ENCODE measurements around the gene GTPBP2.
A peak's percentile ranks its signal among the peaks of the same experiment; 100 is the strongest.

Gene GTPBP2

GRCh38 chr6:43628393-43629103 lies 516 bp downstream of the GTPBP2 start:
- DNase-seq (ENCODE audit: insufficient read length) (peak; percentile 53), FAIRE-seq (no peak)
- no peak for TF ChIP-seq TAF1 (IDR thresholded peaks at IDR 0.05; ENCODE audit: borderline replicate concordance, low read depth, low read length)
- 0 out of 2 replicates have a peak, but pooled peaks have one; percentile 4 for TF ChIP-seq POLR2A (IDR thresholded peaks at IDR 0.05; ENCODE audit: low read depth, low read length)

DNA sequence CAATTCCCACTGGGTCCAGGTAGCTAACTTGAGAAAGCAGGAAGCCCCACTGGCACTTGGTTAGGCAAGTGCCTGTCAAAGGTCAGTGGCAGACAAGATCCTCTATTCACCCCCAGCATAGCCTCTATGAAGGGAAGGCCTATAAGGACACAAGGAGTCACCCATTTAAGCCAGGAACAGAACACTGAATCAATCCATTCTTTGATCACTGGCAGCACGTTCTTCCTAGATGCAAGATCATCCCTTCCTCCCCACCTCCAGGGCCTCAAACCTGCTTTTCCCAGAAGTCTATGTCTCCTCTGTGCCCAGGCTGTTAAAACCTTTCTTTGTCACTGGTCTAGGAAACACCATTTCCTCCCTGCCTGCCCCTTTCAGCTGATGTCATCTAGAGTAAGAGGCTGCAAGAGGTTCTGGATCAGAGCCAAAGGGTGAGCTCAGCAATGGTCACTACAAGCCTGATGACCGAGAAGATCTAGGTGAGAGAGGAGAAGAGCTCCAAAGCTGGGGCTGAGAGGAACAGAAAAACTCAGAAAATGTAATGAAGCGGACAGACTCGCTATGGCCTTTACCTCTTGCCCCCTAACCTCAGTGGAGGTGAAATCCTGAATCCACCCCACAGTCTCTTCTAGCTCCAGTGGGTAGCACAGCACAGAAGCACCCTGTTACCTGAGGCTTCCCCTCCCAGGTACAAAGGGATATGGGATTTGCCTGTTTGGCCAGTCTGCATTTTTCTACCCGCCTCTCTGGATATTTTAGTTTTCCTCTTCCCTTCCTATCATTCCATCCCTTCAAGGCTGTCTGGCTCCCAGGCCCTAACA lies 1.8 kb downstream of the GTPBP2 start:
- DNase-seq (ENCODE audit: insufficient read length): no peak
- FAIRE-seq: no peak
- no peak; the same call in 1 of the 2 replicates for TF ChIP-seq POLR2A (IDR thresholded peaks at IDR 0.05; ENCODE audit: low read depth, low read length)
- TF ChIP-seq TAF1 (IDR thresholded peaks at IDR 0.05; ENCODE audit: borderline replicate concordance, low read depth, low read length): no peak
- TF ChIP-seq POLR2AphosphoS5 (IDR thresholded peaks at IDR 0.05; ENCODE audit: low read depth, low read length): no peak

GRCh38 chr6:43625393-43625992 lies 3.6 kb downstream of the GTPBP2 start:
- DNase-seq (ENCODE audit: insufficient read length) (no peak), FAIRE-seq (no peak)
- TF ChIP-seq POLR2AphosphoS5 (IDR thresholded peaks at IDR 0.05; ENCODE audit: low read depth, low read length): no peak
- no peak for TF ChIP-seq POLR2A (IDR thresholded peaks at IDR 0.05; ENCODE audit: low read depth, low read length)
- TF ChIP-seq TAF1 (IDR thresholded peaks at IDR 0.05; ENCODE audit: borderline replicate concordance, low read depth, low read length): no peak

DNA sequence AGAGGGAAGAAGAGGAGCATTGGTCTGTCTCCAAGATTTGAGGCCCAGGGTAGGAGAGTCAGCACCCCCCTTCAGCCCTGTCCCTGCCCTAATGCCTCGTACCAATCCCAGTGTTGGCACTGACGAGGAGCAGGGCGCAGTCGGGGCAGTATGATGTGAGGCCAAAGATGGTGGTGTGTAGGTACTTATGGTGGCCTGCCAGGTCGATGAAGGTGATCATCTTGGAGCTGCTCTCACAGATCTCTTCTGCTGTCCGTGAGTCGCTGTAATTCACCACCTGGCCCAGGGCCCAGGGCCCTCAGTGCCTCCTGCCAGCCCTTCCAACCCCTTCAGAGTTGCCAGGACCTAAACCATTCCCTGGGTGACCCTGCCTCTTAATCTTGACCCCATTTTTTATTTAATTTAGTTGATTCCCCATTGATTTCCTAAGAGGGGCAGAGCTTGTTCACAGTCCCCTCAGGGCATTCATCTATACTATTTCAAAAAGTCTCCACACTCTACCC lies 4.2 kb downstream of the GTPBP2 start:
- DNase-seq (ENCODE audit: insufficient read length): no peak
- FAIRE-seq: no peak
- TF ChIP-seq POLR2A (IDR thresholded peaks at IDR 0.05; ENCODE audit: low read depth, low read length) (no peak; the same call in 1 of the 2 replicates), TAF1 (IDR thresholded peaks at IDR 0.05; ENCODE audit: borderline replicate concordance, low read depth, low read length) (no peak), POLR2AphosphoS5 (IDR thresholded peaks at IDR 0.05; ENCODE audit: low read depth, low read length) (no peak)

GRCh38 chr6:43623880-43624785 lies 4.9 kb downstream of the GTPBP2 start:
- no peak for DNase-seq (ENCODE audit: insufficient read length)
- no peak for FAIRE-seq
- TF ChIP-seq POLR2AphosphoS5 (IDR thresholded peaks at IDR 0.05; ENCODE audit: low read depth, low read length): 0 out of 2 replicates have a peak, but pooled peaks have one; percentile 14
- no peak for TF ChIP-seq TAF1 (IDR thresholded peaks at IDR 0.05; ENCODE audit: borderline replicate concordance, low read depth, low read length)

- DNase-seq (ENCODE audit: insufficient read length): no peak
- TF ChIP-seq POLR2AphosphoS5 (IDR thresholded peaks at IDR 0.05; ENCODE audit: low read depth, low read length) (no peak), TAF1 (IDR thresholded peaks at IDR 0.05; ENCODE audit: borderline replicate concordance, low read depth, low read length) (no peak), POLR2A (IDR thresholded peaks at IDR 0.05; ENCODE audit: low read depth, low read length) (no peak)
- no peak for FAIRE-seq
Measured at GRCh38 chr6:43622541-43622940, 6.5 kb downstream of the GTPBP2 start.

DNA sequence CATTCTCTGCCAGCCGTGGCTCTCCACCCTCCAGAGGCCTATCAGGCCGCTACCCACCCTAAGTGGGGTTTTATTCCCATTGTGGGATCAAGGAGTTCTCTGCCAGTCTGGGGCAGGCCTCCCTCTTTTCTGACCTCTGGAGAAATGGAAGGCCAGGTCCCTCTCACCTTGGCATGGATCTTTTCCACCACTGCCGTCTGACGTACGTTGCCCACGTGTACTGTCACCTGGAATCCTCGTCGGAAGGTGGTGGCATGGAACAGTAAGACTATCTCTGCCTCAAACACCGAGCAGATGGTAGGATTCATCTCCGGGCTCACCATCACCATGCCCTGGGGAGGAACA lies 7.3 kb downstream of the GTPBP2 start:
- DNase-seq (ENCODE audit: insufficient read length) (no peak), FAIRE-seq (no peak)
- no peak for TF ChIP-seq TAF1 (IDR thresholded peaks at IDR 0.05; ENCODE audit: borderline replicate concordance, low read depth, low read length)
- no peak for TF ChIP-seq POLR2AphosphoS5 (IDR thresholded peaks at IDR 0.05; ENCODE audit: low read depth, low read length)
- TF ChIP-seq POLR2A (IDR thresholded peaks at IDR 0.05; ENCODE audit: low read depth, low read length): no peak

DNA sequence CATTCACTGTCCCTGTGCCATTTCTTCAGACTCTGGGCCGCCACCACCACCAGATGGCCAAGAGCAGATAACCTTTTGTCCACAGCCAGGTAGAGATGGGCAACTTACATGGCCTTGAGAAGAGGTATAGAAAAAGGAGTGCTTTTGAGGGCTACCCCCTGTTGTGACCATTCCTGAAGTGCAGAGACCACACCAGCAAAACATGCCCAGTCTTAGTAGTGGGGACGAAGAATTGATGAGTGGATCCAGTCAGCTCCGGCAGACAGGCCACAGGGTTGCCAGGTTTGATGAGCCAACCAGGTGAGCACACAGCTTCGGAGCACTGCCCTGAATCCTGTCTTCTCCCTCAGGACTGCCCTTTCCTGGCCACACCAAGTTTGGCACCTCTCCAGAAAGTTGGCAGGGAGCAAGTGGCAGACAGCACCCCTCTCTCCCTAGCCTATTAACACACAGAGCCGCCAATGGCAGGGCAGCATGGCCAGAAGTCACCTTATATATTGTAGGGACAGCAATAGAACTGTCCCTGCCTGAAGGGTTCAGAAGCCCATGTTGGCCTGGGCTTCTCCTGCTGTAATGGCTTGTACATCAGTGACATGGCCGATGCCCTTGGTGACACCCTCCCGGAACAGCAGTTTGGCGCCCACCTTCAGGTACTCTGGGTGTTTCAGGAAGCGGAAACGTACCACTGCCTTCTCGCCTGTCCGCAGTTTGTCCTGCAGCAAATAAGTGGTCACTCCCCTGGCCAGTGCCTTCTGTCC lies 7.8 kb downstream of the GTPBP2 start:
- no peak for DNase-seq (ENCODE audit: insufficient read length)
- no peak for TF ChIP-seq POLR2AphosphoS5 (IDR thresholded peaks at IDR 0.05; ENCODE audit: low read depth, low read length)
- no peak for TF ChIP-seq TAF1 (IDR thresholded peaks at IDR 0.05; ENCODE audit: borderline replicate concordance, low read depth, low read length)
- TF ChIP-seq POLR2A (IDR thresholded peaks at IDR 0.05; ENCODE audit: low read depth, low read length): no peak
- FAIRE-seq: no peak

DNA sequence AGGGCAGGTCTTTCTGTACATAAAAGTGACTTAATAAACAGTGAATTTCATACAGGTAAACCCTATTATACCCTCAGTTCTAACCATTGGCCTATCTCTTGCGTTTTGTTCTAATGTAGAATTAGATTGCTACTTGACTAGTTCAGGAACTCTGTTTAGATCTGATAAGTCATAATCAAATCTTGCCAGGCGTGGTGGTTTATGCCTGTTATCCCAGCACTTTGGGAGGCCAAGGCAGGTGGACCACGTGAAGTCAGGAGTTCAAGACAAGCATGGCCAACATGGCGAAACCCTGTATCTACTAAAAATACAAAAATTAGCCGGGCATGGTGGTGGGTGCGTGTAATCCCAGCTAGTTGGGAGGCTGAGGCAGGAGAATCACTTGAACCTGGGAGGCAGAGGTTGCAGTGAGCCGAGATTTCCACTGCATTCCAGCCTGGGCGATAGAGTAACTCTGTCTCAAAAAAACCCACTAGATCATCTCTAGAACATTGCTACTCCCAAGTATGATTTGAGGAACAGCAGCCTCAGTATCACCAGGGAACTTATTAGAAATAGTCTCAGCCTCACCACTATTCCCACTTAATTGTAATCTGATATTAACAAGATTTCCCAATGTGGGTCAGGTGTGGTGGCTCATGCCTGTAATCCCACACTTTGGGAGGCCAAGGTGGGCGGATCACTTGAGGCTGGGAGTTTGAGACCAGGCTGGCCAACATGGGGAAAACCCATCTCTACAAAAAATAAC lies 12.2 kb downstream of the GTPBP2 start:
- FAIRE-seq: no peak

GRCh38 chr6:43614396-43614730 lies 14.7 kb downstream of the GTPBP2 start:
- no peak for TF ChIP-seq TAF1 (IDR thresholded peaks at IDR 0.05; ENCODE audit: borderline replicate concordance, low read depth, low read length)
- no peak for TF ChIP-seq POLR2A (IDR thresholded peaks at IDR 0.05; ENCODE audit: low read depth, low read length)
- TF ChIP-seq POLR2AphosphoS5 (IDR thresholded peaks at IDR 0.05; ENCODE audit: low read depth, low read length): no peak
- FAIRE-seq (no peak), DNase-seq (ENCODE audit: insufficient read length) (no peak)

More for the DNA sequence above, 12.2 kb downstream of the GTPBP2 start:
- no peak for TF ChIP-seq TAF1 (IDR thresholded peaks at IDR 0.05; ENCODE audit: borderline replicate concordance, low read depth, low read length)
- no peak for TF ChIP-seq POLR2AphosphoS5 (IDR thresholded peaks at IDR 0.05; ENCODE audit: low read depth, low read length)
- TF ChIP-seq POLR2A (IDR thresholded peaks at IDR 0.05; ENCODE audit: low read depth, low read length): no peak
- DNase-seq (ENCODE audit: insufficient read length): no peak
